Esophagus squamous epithelium (tissue), 4 donors: ENCODE measurements around the gene MTX1.

Experiments used
- POLR2A ChIP-seq, 4 donors: fragments of 450-650 bp; IDR thresholded peaks; one replicate each; pipeline ENCODE4 v1.6.1; 2017; ENCODE audit warnings: antibody characterized with exemption in 4 of 4, mild to moderate bottlenecking in 4 of 4, moderate library complexity in 3 of 4
- TF ChIP-seq, protein P1 (sequence below), 6 experiments: fragments of 450-650 bp in 4 of 6; fragments of 200-600 bp in 2 of 6; sonication (generic) in 2 of 6; IDR thresholded peaks; one replicate each; pipeline ENCODE4 v1.5.1; 2016 to 2019; ENCODE audit warnings: antibody characterized with exemption in 6 of 6, mild to moderate bottlenecking in 4 of 6, moderate library complexity in 4 of 6

DNA sequence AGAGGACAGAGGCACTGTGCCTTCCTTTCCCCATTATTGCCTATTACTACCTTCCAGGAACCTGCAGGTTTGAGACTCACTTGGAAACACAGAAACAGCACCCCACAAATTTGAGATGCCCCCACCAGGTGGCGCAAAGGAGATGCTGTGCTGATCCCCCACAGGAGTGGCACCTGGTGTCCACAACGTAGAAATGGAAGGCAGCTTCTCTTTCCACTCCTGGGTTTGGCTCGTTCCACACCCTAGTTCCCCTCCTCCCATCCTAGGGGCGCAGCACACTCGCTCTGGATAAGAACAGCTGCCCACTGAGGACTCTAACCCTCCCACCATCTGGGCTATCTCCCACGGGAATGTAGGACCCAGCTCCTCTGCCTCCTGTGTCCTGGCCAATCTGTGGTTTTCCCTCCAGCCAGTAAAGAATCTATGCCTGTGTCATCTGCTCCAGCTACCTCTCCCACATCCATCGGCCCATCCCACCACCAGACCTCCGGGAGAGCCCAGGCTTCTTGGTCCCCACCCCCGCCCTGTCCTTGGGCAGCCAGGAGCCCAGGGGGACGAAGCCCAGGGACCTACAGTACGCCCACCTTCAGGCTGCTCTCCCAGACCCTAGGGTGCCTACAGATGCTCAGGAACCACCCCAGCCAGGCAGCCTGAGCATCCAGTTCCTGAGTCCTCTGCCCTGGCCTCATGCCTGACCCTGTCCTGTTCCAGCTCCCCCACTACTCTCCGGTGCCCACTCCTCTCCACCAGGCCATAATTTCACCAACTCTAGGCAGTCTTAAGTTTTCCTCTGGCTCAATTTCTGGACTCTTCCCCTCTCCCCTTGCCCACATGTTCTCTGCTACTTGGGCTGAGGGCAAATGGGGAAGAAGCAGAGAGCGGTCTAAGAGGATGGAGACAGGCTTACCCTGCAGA is 1.3 kb upstream of the MTX1 start:
- no peak for TF ChIP-seq POLR2A (IDR thresholded peaks at IDR 0.05)
- TF ChIP-seq, protein P1, sequence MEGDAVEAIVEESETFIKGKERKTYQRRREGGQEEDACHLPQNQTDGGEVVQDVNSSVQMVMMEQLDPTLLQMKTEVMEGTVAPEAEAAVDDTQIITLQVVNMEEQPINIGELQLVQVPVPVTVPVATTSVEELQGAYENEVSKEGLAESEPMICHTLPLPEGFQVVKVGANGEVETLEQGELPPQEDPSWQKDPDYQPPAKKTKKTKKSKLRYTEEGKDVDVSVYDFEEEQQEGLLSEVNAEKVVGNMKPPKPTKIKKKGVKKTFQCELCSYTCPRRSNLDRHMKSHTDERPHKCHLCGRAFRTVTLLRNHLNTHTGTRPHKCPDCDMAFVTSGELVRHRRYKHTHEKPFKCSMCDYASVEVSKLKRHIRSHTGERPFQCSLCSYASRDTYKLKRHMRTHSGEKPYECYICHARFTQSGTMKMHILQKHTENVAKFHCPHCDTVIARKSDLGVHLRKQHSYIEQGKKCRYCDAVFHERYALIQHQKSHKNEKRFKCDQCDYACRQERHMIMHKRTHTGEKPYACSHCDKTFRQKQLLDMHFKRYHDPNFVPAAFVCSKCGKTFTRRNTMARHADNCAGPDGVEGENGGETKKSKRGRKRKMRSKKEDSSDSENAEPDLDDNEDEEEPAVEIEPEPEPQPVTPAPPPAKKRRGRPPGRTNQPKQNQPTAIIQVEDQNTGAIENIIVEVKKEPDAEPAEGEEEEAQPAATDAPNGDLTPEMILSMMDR (IDR thresholded peaks at IDR 0.05), result peak; percentile 76 to 92 (median 86)
